HG02759 (cell line): Measurements from ENCODE around the gene DNAJC5.

Source experiments
- ATAC-seq: cut with Tn5 transposase; IDR thresholded peaks from one replicate; pipeline ENCODE4 v1.9.1; 2021; ENCODE audit warnings: mild to moderate bottlenecking, moderate library complexity; ENCODE audit not compliant: unreplicated experiment

Gene DNAJC5

GRCh38 chr20:63978319-63979228 is 83.6 kb downstream of the DNAJC5 start:
- peak; percentile 38 for ATAC-seq

GRCh38 chr20:63979229-63979556 is 84.3 kb downstream of the DNAJC5 start:
- no peak for ATAC-seq

- peak; percentile 39 for ATAC-seq
Measured at GRCh38 chr20:63979557-63980316, 84.8 kb downstream of the DNAJC5 start, which contains the start of gene SAMD10. Gene SAMD10 (minus strand): TSS chr20:63979642. CDS start chr20:63979467, 175 bp downstream.

GRCh38 chr20:63980317-63980805 is 85.4 kb downstream of the DNAJC5 start:
- ATAC-seq, result peak; percentile 7

- ATAC-seq, result peak; percentile 61
Measured at GRCh38 chr20:63980806-63981728, 86.1 kb downstream of the DNAJC5 start, which contains the start of gene PRPF6. Gene PRPF6 (plus strand): TSS chr20:63981132. CDS start chr20:63981246, 114 bp downstream.

GRCh38 chr20:63982937-63983336 is 88.0 kb downstream of the DNAJC5 start:
- ATAC-seq, result no peak
